GM23248 (cell line): ENCODE results near the gene MAN2B2. TPM values are rescaled to one million over a fixed set of nuclear protein-coding genes. Genes with fewer than 3 reads are reported as not detected.

Experiments used
- DNase-seq: peaks from one replicate; pipeline ENCODE4 v3.0.0-alpha.2; 2015
- H2AFZ ChIP-seq: fragments of 200-600 bp; sonication (generic); 2 replicates; pipeline ENCODE4 v1.6.1; 2016; ENCODE audit warnings: antibody characterized with exemption
- H3F3A ChIP-seq: fragments of 200-600 bp; sonication (generic); 2 replicates; pipeline ENCODE4 v1.6.1; 2016; ENCODE audit warnings: mild to moderate bottlenecking, antibody characterized with exemption, mixed run types; ENCODE audit not compliant: insufficient read depth
- H3K27ac ChIP-seq: fragments of 200-600 bp; sonication (generic); 2 replicates; pipeline ENCODE4 v1.5.1; 2016; ENCODE audit warnings: mild to moderate bottlenecking
- H3K27me3 ChIP-seq: fragments of 200-600 bp; sonication (generic); replicated peaks from 2 replicates; pipeline ENCODE4 v1.6.1; 2016; ENCODE audit warnings: mild to moderate bottlenecking; ENCODE audit not compliant: insufficient read depth
- H3K36me3 ChIP-seq: fragments of 200-600 bp; sonication (generic); 2 replicates; pipeline ENCODE4 v1.6.1; 2016; ENCODE audit warnings: low read depth, mild to moderate bottlenecking
- H3K4me1 ChIP-seq: fragments of 200-600 bp; sonication (generic); 2 replicates; pipeline ENCODE4 v1.6.1; 2016; ENCODE audit warnings: mild to moderate bottlenecking; ENCODE audit not compliant: insufficient read depth
- H3K4me2 ChIP-seq: fragments of 200-600 bp; sonication (generic); one replicate; pipeline ENCODE4 v1.6.1; 2016; ENCODE audit warnings: mild to moderate bottlenecking; ENCODE audit not compliant: unreplicated experiment
- H3K4me3 ChIP-seq: fragments of 200-600 bp; sonication (generic); 2 replicates; pipeline ENCODE4 v1.5.1; 2016; ENCODE audit warnings: mild to moderate bottlenecking
- H3K79me2 ChIP-seq: fragments of 200-600 bp; sonication (generic); 2 replicates; pipeline ENCODE4 v1.6.1; 2016; ENCODE audit warnings: mild to moderate bottlenecking; ENCODE audit not compliant: insufficient read depth
- H3K9ac ChIP-seq: fragments of 200-600 bp; sonication (generic); 2 replicates; pipeline ENCODE4 v1.6.1; 2016; ENCODE audit warnings: mild to moderate bottlenecking
- H3K9me2 ChIP-seq: fragments of 200-600 bp; sonication (generic); 2 replicates; pipeline ENCODE4 v1.6.1; 2016; ENCODE audit warnings: mixed run types, mild to moderate bottlenecking, moderate library complexity; ENCODE audit not compliant: insufficient read depth
- H3K9me3 ChIP-seq: fragments of 200-600 bp; sonication (generic); one replicate; pipeline ENCODE4 v1.6.1; 2017; ENCODE audit warnings: low read depth
- H4K20me1 ChIP-seq: fragments of 200-600 bp; sonication (generic); 2 replicates; pipeline ENCODE4 v1.6.0; 2016; ENCODE audit not compliant: insufficient read depth
- EZH2 ChIP-seq: fragments of 200-600 bp; sonication (generic); IDR thresholded peaks from 2 replicates; pipeline ENCODE4 v1.6.1; 2018; ENCODE audit warnings: antibody characterized with exemption, mild to moderate bottlenecking; ENCODE audit not compliant: insufficient read depth, poor library complexity, severe bottlenecking
- EZH2phosphoT487 ChIP-seq: fragments of 200-600 bp; sonication (generic); IDR thresholded peaks from 2 replicates; pipeline ENCODE4 v1.6.1; 2018; ENCODE audit warnings: antibody characterized with exemption, moderate library complexity, mild to moderate bottlenecking, low read depth; ENCODE audit not compliant: insufficient read depth
- WGBS, 2 experiments: methylation state at CpG; one replicate each; pipeline ENCODE4 v1.1.6; 2015 to 2017; ENCODE audit warnings: low lambda C conversion rate in 2 of 2, low coverage in 1 of 2; ENCODE audit errors: missing lambda C conversion rate in 2 of 2; 5-methylcytosine and 5-hydroxymethylcytosine counted together
- in situ Hi-C: fragments of 300-500 bp; cut with MboI; formaldehyde crosslinking; loops from 2 replicates; pipeline ENCODE4 v1.15.0; 2020
- polyA plus RNA-seq: library from polyadenylated mRNA; unstranded; fragments of >200 nt; fragmentation: Nextera tagmentation; extraction: Ambion mirVana; gene quantifications from 2 replicates; pipeline ENCODE4 v1.2.1, GENCODE V29; 2016
- total RNA-seq: library from RNA; depleted of rRNA; stranded (reverse); fragments of >200 nt; shearing (Covaris generic); gene quantifications from 2 replicates; pipeline ENCODE4 v1.2.3, GENCODE V29; 2014

The MAN2B2 gene
- total and polyA plus RNA-seq, 2 experiments from 2014 or later, result 28.7 to 40.1 TPM

DNA sequence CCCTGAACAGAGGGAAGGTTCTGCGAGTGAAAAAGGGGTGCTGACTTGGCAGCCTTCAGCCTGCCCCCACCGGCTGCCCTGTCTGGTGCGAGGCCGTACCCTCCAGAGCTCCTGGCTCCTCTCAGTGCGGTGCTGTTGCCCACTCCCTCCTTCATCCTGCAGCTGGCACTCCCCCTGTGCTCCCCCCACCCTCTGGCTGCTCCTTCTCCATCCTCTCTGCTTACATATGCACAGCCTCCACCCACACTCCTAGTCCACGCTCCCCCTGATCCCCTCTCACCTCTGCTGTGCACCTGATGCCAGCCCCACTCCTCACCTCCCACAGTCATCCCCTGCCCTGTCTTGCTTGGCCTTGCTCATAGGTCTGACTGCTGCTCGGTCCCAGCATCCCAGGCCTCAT lies 9.9 kb downstream of the MAN2B2 start:
- Histone ChIP-seq H2AFZ (no peak overlapping the region), H4K20me1 (no peaks in the 10 kb centered on the region), H3K9me2 (no peaks in the 10 kb centered on the region), H3K27me3 (no peaks in the 10 kb centered on the region), H3F3A (no peaks in the 10 kb centered on the region), H3K79me2 (no peaks in the 10 kb centered on the region), H3K9me3 (no peaks in the 10 kb centered on the region), H3K27ac (no peak overlapping the region), H3K4me3 (no peak overlapping the region), H3K4me1 (no peaks in the 10 kb centered on the region), H3K4me2 (no peak overlapping the region), H3K9ac (no peak overlapping the region), H3K36me3 (no peaks in the 10 kb centered on the region)
- in situ Hi-C loops, result no loop called here
- 80 to 84% methylated on average over 7 of the region's 7 CpGs for WGBS, 2 experiments
- no peak for DNase-seq
- TF ChIP-seq EZH2 (no peak), EZH2phosphoT487 (no peak)

DNA sequence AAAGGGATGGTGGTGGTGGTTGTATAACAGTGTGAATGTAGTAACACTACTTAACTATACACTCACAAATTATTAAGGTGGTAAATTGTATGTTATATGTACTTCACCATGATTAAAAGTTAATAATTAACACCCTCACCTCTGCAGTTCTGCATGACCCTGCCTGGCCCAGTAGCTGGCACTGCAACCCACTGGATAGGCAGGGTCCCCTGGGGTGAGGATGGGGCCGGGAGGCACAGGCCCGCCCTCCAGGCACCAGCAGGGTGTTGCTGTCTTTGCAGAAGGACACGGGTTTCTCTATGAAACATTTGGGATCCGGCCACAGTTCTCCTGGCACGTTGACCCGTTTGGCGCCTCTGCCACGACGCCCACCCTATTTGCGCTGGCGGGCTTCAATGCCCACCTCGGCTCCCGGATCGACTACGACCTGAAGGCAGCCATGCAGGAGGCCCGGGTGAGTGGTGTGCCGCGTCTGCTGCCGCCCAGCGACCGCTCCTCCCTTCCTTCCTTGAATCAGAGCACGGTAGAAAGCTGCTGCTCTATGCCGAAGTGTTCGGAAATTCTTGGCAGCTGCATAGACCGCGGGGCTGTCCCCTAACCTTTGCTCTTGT lies 11.8 kb downstream of the MAN2B2 start:
- TF ChIP-seq EZH2 (no peak), EZH2phosphoT487 (no peak)
- H3K9me2 ChIP-seq, result no peaks in the 10 kb centered on the region
- H3K4me2 ChIP-seq, result no peak overlapping the region
- no peak overlapping the region for H3K27ac ChIP-seq
- H3K9ac ChIP-seq, result no peak overlapping the region
- H4K20me1 ChIP-seq, result no peaks in the 10 kb centered on the region
- 85 to 91% methylated on average over 24 to 26 of the region's 26 CpGs for WGBS, 2 experiments
- no peaks in the 10 kb centered on the region for H3K36me3 ChIP-seq
- H3K4me1 ChIP-seq, result no peaks in the 10 kb centered on the region
- H2AFZ ChIP-seq, result no peak overlapping the region
- in situ Hi-C loops, result no loop called here
- H3K4me3 ChIP-seq, result no peak overlapping the region
- H3K27me3 ChIP-seq, result no peaks in the 10 kb centered on the region
- no peaks in the 10 kb centered on the region for H3K9me3 ChIP-seq
- no peaks in the 10 kb centered on the region for H3K79me2 ChIP-seq
- no peaks in the 10 kb centered on the region for H3F3A ChIP-seq
- DNase-seq, result no peak

DNA sequence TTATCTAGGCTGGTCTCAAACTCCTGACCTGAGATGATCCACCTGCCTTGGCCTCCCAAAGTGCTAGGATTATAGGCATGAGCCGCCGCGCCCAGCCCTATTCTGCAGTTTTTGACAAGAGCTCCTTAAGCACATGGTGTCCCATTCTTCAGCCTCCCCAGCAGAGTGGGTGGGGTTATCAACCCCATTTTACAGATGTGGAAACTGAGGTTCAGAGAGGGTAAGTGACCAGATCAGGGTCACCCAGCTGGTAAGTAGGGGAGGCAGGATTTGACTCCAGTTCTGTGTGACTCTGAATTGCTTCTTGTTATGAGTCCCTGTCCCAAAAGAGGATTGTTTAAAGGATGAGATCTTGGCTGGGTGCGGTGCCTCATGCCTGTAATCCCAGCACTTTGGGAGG lies 14.5 kb downstream of the MAN2B2 start:
- WGBS, 2 experiments, result 82 to 83% methylated on average over 4 of the region's 4 CpGs
- Histone ChIP-seq H3K4me2 (no peak overlapping the region), H3K9me3 (no peaks in the 10 kb centered on the region), H3K36me3 (no peaks in the 10 kb centered on the region), H4K20me1 (no peaks in the 10 kb centered on the region), H3K27me3 (no peaks in the 10 kb centered on the region), H3K79me2 (no peaks in the 10 kb centered on the region), H3K9me2 (no peaks in the 10 kb centered on the region), H3K4me3 (no peak overlapping the region), H3K9ac (no peak overlapping the region), H3K4me1 (no peaks in the 10 kb centered on the region), H3F3A (no peaks in the 10 kb centered on the region), H3K27ac (no peak overlapping the region), H2AFZ (no peak overlapping the region)
- DNase-seq, result no peak
- in situ Hi-C loops, result no loop called here
- no peak for TF ChIP-seq EZH2
- TF ChIP-seq EZH2phosphoT487, result no peak

DNA sequence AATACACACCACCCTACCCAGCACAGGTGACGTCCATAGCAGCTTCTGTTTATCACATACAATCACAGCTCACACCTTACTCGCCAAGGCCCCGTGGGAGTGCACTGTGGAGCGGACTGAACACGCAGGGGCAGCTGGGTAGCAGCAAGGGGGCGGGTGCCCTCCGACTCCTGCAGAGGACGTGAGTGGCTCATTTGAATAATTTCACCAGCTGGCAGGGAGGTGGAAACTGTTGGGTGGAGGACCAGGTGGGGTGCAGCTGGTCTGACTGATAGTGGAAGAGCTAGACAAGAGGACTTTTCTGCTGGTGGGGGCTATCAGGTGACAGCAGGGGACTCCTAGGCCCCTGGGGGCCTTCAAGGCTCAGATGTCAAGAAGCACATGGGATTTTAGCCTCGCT lies 16.3 kb downstream of the MAN2B2 start:
- Histone ChIP-seq H3K4me3 (no peak overlapping the region), H3K9me3 (no peaks in the 10 kb centered on the region), H2AFZ (no peak overlapping the region), H3K4me2 (no peak overlapping the region), H3K9me2 (no peaks in the 10 kb centered on the region), H3K4me1 (no peaks in the 10 kb centered on the region), H3K27ac (no peak overlapping the region), H3F3A (no peaks in the 10 kb centered on the region), H3K27me3 (no peaks in the 10 kb centered on the region), H3K79me2 (no peaks in the 10 kb centered on the region), H4K20me1 (no peaks in the 10 kb centered on the region), H3K36me3 (no peaks in the 10 kb centered on the region), H3K9ac (no peak overlapping the region)
- 92 to 94% methylated on average over 9 of the region's 9 CpGs for WGBS, 2 experiments
- no peak for DNase-seq
- in situ Hi-C loops, result no loop called here
- TF ChIP-seq EZH2phosphoT487 (no peak), EZH2 (no peak)

- no peaks in the 10 kb centered on the region for H4K20me1 ChIP-seq
- in situ Hi-C loops, result no loop called here
- H3K79me2 ChIP-seq, result no peaks in the 10 kb centered on the region
- no peak overlapping the region for H3K4me3 ChIP-seq
- no peaks in the 10 kb centered on the region for H3K4me1 ChIP-seq
- no peak for DNase-seq
- no peaks in the 10 kb centered on the region for H3F3A ChIP-seq
- no peaks in the 10 kb centered on the region for H3K9me2 ChIP-seq
- no peak for TF ChIP-seq EZH2
- no peak for TF ChIP-seq EZH2phosphoT487
- no peak overlapping the region for H3K27ac ChIP-seq
- H3K9ac ChIP-seq, result no peak overlapping the region
- no peaks in the 10 kb centered on the region for H3K36me3 ChIP-seq
- WGBS, 2 experiments, result 64 to 65% methylated on average over 9 of the region's 9 CpGs
- H3K27me3 ChIP-seq, result no peaks in the 10 kb centered on the region
- H3K4me2 ChIP-seq, result no peak overlapping the region
- H2AFZ ChIP-seq, result no peak overlapping the region
- no peaks in the 10 kb centered on the region for H3K9me3 ChIP-seq
These were observed 16.8 kb downstream of the MAN2B2 start for GRCh38 chr4:6591781-6592180.
